ENCODE data around the gene PLXDC2.
"Not testable (repeated sequence)": the region's sequence is repeated elsewhere in the genome, so short reads cannot be mapped to it uniquely, and the experiment has no call there.

PLXDC2 gene

DNA sequence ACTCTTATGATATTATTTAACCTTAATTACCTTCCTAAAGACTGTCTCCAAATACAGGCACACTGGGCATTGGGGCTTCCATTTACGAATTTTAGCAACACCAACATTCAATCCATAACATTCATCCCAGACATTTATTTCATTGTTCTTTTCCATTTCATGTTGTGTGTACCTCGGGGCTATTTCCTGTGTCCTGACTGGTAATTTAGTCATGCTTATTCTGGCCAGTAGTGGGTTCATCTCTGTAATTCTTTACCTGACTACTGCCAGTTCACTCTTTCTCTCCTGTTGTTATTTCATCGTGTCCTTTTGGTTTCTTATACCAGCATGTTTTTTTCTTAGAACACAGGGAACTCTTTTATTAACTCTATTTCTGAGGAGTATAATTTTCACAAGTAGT lies 225.7 kb downstream of the PLXDC2 start:
- TF ChIP-seq, protein P1, sequence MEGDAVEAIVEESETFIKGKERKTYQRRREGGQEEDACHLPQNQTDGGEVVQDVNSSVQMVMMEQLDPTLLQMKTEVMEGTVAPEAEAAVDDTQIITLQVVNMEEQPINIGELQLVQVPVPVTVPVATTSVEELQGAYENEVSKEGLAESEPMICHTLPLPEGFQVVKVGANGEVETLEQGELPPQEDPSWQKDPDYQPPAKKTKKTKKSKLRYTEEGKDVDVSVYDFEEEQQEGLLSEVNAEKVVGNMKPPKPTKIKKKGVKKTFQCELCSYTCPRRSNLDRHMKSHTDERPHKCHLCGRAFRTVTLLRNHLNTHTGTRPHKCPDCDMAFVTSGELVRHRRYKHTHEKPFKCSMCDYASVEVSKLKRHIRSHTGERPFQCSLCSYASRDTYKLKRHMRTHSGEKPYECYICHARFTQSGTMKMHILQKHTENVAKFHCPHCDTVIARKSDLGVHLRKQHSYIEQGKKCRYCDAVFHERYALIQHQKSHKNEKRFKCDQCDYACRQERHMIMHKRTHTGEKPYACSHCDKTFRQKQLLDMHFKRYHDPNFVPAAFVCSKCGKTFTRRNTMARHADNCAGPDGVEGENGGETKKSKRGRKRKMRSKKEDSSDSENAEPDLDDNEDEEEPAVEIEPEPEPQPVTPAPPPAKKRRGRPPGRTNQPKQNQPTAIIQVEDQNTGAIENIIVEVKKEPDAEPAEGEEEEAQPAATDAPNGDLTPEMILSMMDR (IDR thresholded peaks at IDR 0.05; ENCODE audit: extremely low read depth, missing control alignments): no peak
- no peak for DNase-seq (ENCODE audit: low spot score)

DNA sequence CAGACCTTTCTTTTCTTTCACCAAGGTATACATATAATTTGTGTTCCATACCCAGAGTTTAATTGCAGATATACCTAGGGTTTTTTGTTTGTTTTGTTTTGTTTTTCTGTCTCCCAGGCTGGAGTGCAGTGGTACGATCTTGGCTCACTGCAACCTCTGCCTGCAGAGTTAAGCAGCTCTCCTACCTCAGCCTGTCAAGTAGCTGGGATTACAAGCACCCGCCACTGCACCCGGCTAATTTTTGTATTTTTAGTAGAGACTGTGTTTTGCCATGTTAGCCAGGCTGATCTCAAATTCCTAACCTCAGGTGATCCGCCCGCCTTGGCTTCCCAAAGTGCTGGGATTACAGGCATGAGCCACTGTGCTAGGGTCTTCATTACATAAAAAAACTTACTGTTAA lies 228.9 kb downstream of the PLXDC2 start:
- not testable (repeated sequence) for DNase-seq (ENCODE audit: low spot score)

DNA sequence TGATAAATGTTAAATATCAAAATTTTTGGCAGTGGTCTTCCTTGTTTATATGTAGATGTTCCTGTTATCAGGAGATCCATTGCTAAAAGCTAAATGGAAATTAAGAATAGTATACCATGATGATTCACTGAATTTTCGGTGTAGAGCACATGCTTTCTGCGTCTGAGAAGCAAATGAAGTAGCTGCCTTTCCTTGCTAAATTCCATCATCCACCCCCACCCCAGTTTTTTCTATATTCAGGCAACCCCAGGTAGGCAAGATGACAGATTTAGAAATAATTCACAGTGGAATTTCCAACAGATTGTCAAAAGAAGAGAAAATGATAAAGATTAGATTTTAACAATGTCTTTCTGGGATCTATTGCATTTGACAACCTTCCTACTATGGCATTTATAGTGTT lies 231.9 kb downstream of the PLXDC2 start:
- DNase-seq (ENCODE audit: low spot score): no peak
- TF ChIP-seq, protein P1 (IDR thresholded peaks at IDR 0.05; ENCODE audit: extremely low read depth, missing control alignments): no peak

DNA sequence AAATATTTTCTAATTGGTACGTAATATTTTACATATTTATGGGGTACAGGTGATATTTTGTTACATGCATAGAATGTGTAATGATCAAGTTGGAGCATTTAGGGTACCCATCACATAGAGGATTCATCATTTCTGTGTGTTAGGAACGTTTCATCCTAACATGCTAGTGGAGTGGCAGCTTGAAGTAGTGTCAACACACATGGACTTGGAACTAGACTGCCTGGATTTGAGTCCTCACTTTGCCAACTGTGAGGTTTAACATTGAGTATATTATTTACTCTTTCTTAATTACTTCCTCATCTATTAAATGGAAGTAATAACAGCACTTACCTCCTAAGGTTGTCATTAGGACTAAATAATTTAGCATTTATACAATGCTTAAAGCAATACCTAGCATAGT lies 241.9 kb downstream of the PLXDC2 start:
- TF ChIP-seq, protein P1 (IDR thresholded peaks at IDR 0.05; ENCODE audit: extremely low read depth, missing control alignments): no peak
- DNase-seq (ENCODE audit: low spot score): no peak

DNA sequence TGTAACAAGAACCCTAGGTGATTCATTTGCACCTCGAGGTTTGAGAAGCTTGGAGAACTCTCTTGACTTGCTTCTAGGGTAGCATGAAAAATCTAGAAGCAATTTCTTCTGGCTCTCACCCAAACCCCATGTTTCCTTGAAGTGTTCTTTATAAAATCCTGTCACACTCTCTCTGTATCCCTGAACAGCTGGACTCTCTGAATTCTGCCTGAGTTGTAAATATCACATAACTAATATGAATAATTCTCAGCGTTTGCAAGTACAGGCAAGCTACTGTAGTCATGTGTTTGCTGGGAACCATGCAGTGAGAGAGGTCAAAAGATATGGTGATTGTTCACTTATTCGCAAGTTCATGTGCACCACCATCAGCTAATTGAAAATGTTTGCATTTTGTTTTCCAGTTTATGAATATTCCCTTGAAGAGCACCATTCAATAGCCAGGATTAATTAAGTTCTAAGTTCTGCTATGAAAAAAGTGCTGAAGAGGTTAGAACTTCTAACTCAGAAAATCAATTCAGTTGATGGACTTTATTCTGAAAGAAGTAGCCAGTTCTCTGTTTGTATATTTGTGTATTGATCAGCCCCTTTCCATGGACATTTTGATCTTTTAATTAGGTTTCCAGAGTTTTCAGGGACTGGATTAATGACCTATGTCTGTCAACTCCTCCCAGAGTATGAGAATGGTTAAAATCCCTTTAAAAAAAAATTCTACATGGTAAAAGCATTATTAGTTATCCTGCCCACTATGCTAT lies 243.0 kb downstream of the PLXDC2 start:
- TF ChIP-seq, protein P1 (IDR thresholded peaks at IDR 0.05; ENCODE audit: extremely low read depth, missing control alignments): no peak
- DNase-seq (ENCODE audit: low spot score): no peak

DNA sequence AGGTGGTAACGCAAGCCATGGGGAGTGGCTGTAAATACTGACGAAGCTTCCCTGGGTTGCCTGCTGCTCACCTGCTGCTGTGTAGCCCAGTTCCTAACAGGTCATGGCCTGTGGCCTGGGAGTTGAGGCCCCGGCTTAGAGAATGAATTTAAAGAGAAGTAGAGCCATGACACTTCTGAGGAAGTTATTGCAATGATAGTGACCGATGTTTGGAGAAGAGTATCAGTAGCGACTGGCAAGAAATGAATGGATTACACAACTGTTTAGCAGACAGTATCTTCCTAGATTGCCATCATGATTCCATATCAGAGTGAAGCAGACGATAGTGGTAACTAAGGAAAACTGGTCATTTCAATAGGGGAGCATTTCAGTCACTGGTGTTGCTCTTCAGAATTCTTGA lies 249.6 kb downstream of the PLXDC2 start:
- no peak for DNase-seq (ENCODE audit: low spot score)
- TF ChIP-seq, protein P1 (IDR thresholded peaks at IDR 0.05; ENCODE audit: extremely low read depth, missing control alignments): no peak

DNA sequence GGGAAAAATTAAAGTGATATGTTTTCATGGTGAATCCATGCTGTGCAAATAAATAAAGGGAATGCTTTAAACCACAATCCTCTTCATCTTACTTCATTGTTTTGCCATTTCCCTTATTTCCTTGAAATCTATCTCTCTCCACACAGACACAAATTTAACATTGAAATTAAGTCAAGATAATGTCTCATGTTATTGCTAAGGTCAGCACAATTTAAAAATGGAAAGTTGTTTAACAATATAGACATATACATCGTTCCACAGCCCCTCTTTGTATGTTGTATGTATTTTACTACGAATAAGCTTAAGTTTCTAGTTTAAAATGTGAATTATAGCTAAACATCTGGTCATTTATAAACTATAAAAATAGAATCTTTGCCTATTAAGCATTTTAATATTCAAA lies 256.9 kb downstream of the PLXDC2 start:
- DNase-seq (ENCODE audit: low spot score): no peak
- TF ChIP-seq, protein P1 (IDR thresholded peaks at IDR 0.05; ENCODE audit: extremely low read depth, missing control alignments): no peak

DNA sequence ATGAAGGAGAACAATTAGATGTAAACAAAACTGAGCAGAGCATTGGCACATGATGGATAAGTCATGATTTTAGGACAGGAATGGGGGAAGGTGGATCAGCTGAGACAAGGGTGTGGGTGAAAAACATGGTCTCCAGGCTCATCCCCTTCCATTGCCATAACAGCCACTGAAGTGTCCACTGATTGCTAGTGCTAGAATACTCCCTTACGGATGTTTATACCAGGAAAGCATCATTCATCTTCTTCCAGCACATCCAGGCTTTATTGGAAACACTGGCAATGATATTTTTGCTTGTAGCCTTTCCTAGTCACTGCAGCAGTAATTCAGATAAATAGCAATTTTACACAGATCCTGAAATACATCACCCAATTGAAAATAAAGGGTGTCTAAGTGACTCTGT lies 259.5 kb downstream of the PLXDC2 start:
- TF ChIP-seq, protein P1 (IDR thresholded peaks at IDR 0.05; ENCODE audit: extremely low read depth, missing control alignments): no peak

More for the DNA sequence above, 259.5 kb downstream of the PLXDC2 start:
- no peak for DNase-seq (ENCODE audit: low spot score)
